ENCODE results near the gene ASIC3. TPM values are rescaled to one million over a fixed set of nuclear protein-coding genes. Genes with fewer than 3 reads are reported as not detected.

The ASIC3 gene
- total and polyA plus RNA-seq, 2 donors (not counting 3 experiments of a cell fraction or from before 2014, with no cell fraction given): 0.69 to 0.70 TPM

- H4K20me1 ChIP-seq (replicated peaks; ENCODE audit: control insufficient read depth, extremely low read depth, insufficient read depth, low read length): no peaks in the 10 kb centered on the region
- no peak overlapping the region for H3K4me3 ChIP-seq (replicated peaks in 1 of 3; ENCODE audit: insufficient read depth in 1 of 3, low read depth in 1 of 3, low read length in 3 of 3)
- FAIRE-seq (no peak), DNase-seq (ENCODE audit: low read depth, low spot score) (no peak)
- H3K79me2 ChIP-seq (ENCODE audit: control insufficient read depth, insufficient read depth, low read length): no peaks in the 10 kb centered on the region
- ChIA-PET CTCF (interaction anchor here (1.7 kb wide), 1 partner anchor 89 kb away, joined by 5 read pairs; no protein-coding TSS in a partner anchor), POLR2A (no interaction called here)
- intact Hi-C loops (cut with micrococcal nuclease): no loop called here
- no TSS peak for BruUV-seq (replicated peaks)
- no peaks in the 10 kb centered on the region for H3K27me3 ChIP-seq (ENCODE audit: control insufficient read depth in 2 of 2, insufficient read depth in 2 of 2, low read length in 2 of 2)
- dilution Hi-C loops (cut with MboI; ENCODE audit: extremely low pct_ligation_motif_present, low sequenced_read_pairs): no loop called here
- no peak overlapping the region for H3K9ac ChIP-seq (replicated peaks; ENCODE audit: extremely low read depth, insufficient read depth, low read length)
- no peak overlapping the region for H3K4me2 ChIP-seq (ENCODE audit: insufficient read depth, low read length)
- no peaks in the 10 kb centered on the region for H3K9me3 ChIP-seq (replicated peaks; ENCODE audit: control insufficient read depth, insufficient read depth, low read length)
- H2AFZ ChIP-seq (ENCODE audit: low read depth, low read length): no peak overlapping the region
- peaks cover 15% of the 10 kb centered on the region for H3K4me1 ChIP-seq (ENCODE audit: control insufficient read depth, extremely low read depth, insufficient read depth, low read length)
- H3K9me1 ChIP-seq (replicated peaks; ENCODE audit: control insufficient read depth, extremely low read depth, insufficient read depth, low read length): no peaks in the 10 kb centered on the region
- H3K36me3 ChIP-seq (ENCODE audit: control insufficient read depth in 2 of 2, extremely low read depth in 1 of 2, insufficient read depth in 2 of 2, low read length in 2 of 2): peaks cover 0 to 17% of the 10 kb centered on the region in 2 experiments
- no peak overlapping the region for H3K27ac ChIP-seq (ENCODE audit: insufficient read depth, low read depth, low read length)
- TF ChIP-seq EZH2 (IDR thresholded peaks at IDR 0.05; ENCODE audit: borderline replicate concordance, low read depth, low read length, severe bottlenecking) (no peak), MYC (IDR thresholded peaks at IDR 0.05; ENCODE audit: low read depth, low read length) (no peak), POLR2A (IDR thresholded peaks at IDR 0.05; ENCODE audit: low read depth, low read length) (no peak), JUN (IDR thresholded peaks at IDR 0.05; ENCODE audit: borderline replicate concordance, insufficient read depth, insufficient read length, low read depth) (no peak), GATA2 (IDR thresholded peaks at IDR 0.05; ENCODE audit: insufficient read depth, insufficient read length, low read depth, low read length) (no peak), POLR2AphosphoS5 (IDR thresholded peaks at IDR 0.05; ENCODE audit: insufficient read depth, low read depth, low read length) (no peak)
Measured at GRCh38 chr7:151034312-151035025, 13.9 kb upstream of the ASIC3 start.

GRCh38 chr7:151035026-151035717 is 13.2 kb upstream of the ASIC3 start:
- no peak overlapping the region for H3K27ac ChIP-seq (ENCODE audit: insufficient read depth, low read depth, low read length)
- TF ChIP-seq EZH2 (IDR thresholded peaks at IDR 0.05; ENCODE audit: borderline replicate concordance, low read depth, low read length, severe bottlenecking) (no peak), JUN (IDR thresholded peaks at IDR 0.05; ENCODE audit: borderline replicate concordance, insufficient read depth, insufficient read length, low read depth) (no peak), CTCF (IDR thresholded peaks at IDR 0.05; ENCODE audit: extremely low read depth in 1 of 2, insufficient read depth in 1 of 2, low read depth in 1 of 2, low read length in 2 of 2) (no peak), POLR2AphosphoS5 (IDR thresholded peaks at IDR 0.05; ENCODE audit: insufficient read depth, low read depth, low read length) (no peak)
- H3K9me3 ChIP-seq (replicated peaks; ENCODE audit: control insufficient read depth, insufficient read depth, low read length): no peaks in the 10 kb centered on the region
- BruUV-seq (replicated peaks): no TSS peak
- peaks cover 19% of the 10 kb centered on the region for H3K4me1 ChIP-seq (ENCODE audit: control insufficient read depth, extremely low read depth, insufficient read depth, low read length)
- H3K4me2 ChIP-seq (ENCODE audit: insufficient read depth, low read length): no peak overlapping the region
- no peak overlapping the region for H3K4me3 ChIP-seq (replicated peaks in 1 of 3; ENCODE audit: insufficient read depth in 1 of 3, low read depth in 1 of 3, low read length in 3 of 3)
- CTCF ChIA-PET: no interaction called here
- H3K27me3 ChIP-seq (ENCODE audit: control insufficient read depth in 2 of 2, insufficient read depth in 2 of 2, low read length in 2 of 2): no peaks in the 10 kb centered on the region
- DNase-seq (ENCODE audit: low read depth, low spot score) (no peak), FAIRE-seq (no peak)
- peaks cover 0 to 17% of the 10 kb centered on the region in 2 experiments for H3K36me3 ChIP-seq (ENCODE audit: control insufficient read depth in 2 of 2, extremely low read depth in 1 of 2, insufficient read depth in 2 of 2, low read length in 2 of 2)
- dilution Hi-C loops (cut with MboI; ENCODE audit: extremely low pct_ligation_motif_present, low sequenced_read_pairs) (no loop called here), intact Hi-C loops (cut with micrococcal nuclease) (no loop called here)
- no peaks in the 10 kb centered on the region for H3K79me2 ChIP-seq (ENCODE audit: control insufficient read depth, insufficient read depth, low read length)
- no peak overlapping the region for H2AFZ ChIP-seq (ENCODE audit: low read depth, low read length)
- no peaks in the 10 kb centered on the region for H4K20me1 ChIP-seq (replicated peaks; ENCODE audit: control insufficient read depth, extremely low read depth, insufficient read depth, low read length)
- H3K9ac ChIP-seq (replicated peaks; ENCODE audit: extremely low read depth, insufficient read depth, low read length): no peak overlapping the region
- H3K9me1 ChIP-seq (replicated peaks; ENCODE audit: control insufficient read depth, extremely low read depth, insufficient read depth, low read length): no peaks in the 10 kb centered on the region
- POLR2A ChIA-PET: no interaction called here

All from endothelial cell of umbilical vein (primary cell).